PC-9 (cell line): ENCODE data around the gene TBC1D8. TPM values are rescaled to one million over a fixed set of nuclear protein-coding genes. Genes with fewer than 3 reads are reported as not detected.
A peak's percentile ranks its signal among the peaks of the same experiment; 100 is the strongest.

Experiments
- BruUV-seq: library from RNA; stranded (reverse); fragments of 400-500 nt; replicated peaks from 2 replicates; lab custom pipeline; 2021; lab: Mats Ljungman, UMichigan
- CTCF ChIA-PET: fragments of 300-600 bp; sonication (Branson Sonifier 250); formaldehyde crosslinking; loops from one replicate; lab custom pipeline; 2022; ENCODE audit warnings: antibody characterized with exemption; lab: Charles Lee
- POLR2A ChIA-PET: fragments of 300-600 bp; sonication (Branson Sonifier 250); formaldehyde crosslinking; loops from one replicate; lab custom pipeline; 2022; ENCODE audit warnings: antibody characterized with exemption; ENCODE audit not compliant: unreplicated experiment; lab: Charles Lee
- DNase-seq, 2 experiments: peaks; one replicate each; pipeline versions ENCODE4 v3.0.0 to v3.0.0-alpha.2; 2015 to 2022; ENCODE audit warnings: mixed read lengths in 1 of 2
- H2AFZ ChIP-seq: fragments of 200-600 bp; sonication (generic); 2 replicates; pipeline ENCODE4 v1.8.1; 2017; ENCODE audit warnings: antibody characterized with exemption
- H3F3A ChIP-seq: fragments of 200-600 bp; sonication (generic); 2 replicates; pipeline ENCODE4 v1.8.1; 2017; ENCODE audit warnings: antibody characterized with exemption, mild to moderate bottlenecking, low read depth; ENCODE audit not compliant: insufficient read depth
- H3K27ac ChIP-seq: fragments of 200-600 bp; sonication (generic); 2 replicates; pipeline ENCODE4 v1.6.1; 2016; ENCODE audit warnings: mixed run types
- H3K27me3 ChIP-seq: fragments of 200-600 bp; sonication (generic); 2 replicates; pipeline ENCODE4 v1.6.1; 2016; ENCODE audit warnings: low read depth, mixed run types; ENCODE audit not compliant: insufficient read depth
- H3K36me3 ChIP-seq: fragments of 200-600 bp; sonication (generic); 2 replicates; pipeline ENCODE4 v1.6.1; 2016; ENCODE audit warnings: low read depth, mixed run types
- H3K4me1 ChIP-seq: fragments of 200-600 bp; sonication (generic); replicated peaks from 2 replicates; pipeline ENCODE4 v1.6.1; 2016; ENCODE audit warnings: mixed run types; ENCODE audit not compliant: insufficient read depth
- H3K4me2 ChIP-seq: fragments of 200-600 bp; sonication (generic); 2 replicates; pipeline ENCODE4 v1.6.1; 2017; ENCODE audit warnings: mixed run types
- H3K4me3 ChIP-seq: fragments of 200-600 bp; sonication (generic); 2 replicates; pipeline ENCODE4 v1.6.1; 2016; ENCODE audit warnings: mixed run types
- H3K79me2 ChIP-seq: fragments of 200-600 bp; sonication (generic); 2 replicates; pipeline ENCODE4 v1.6.1; 2017; ENCODE audit warnings: low read depth, mixed run types
- H3K9me2 ChIP-seq: fragments of 200-600 bp; sonication (generic); 2 replicates; pipeline ENCODE4 v1.8.1; 2017; ENCODE audit warnings: mild to moderate bottlenecking; ENCODE audit not compliant: insufficient read depth
- H3K9me3 ChIP-seq: fragments of 200-600 bp; sonication (generic); 2 replicates; pipeline ENCODE4 v1.8.1; 2016; ENCODE audit warnings: low read depth; ENCODE audit not compliant: insufficient read depth
- H4K20me1 ChIP-seq: fragments of 200-600 bp; sonication (generic); 2 replicates; pipeline ENCODE4 v1.8.1; 2017; ENCODE audit not compliant: insufficient read depth
- CTCF ChIP-seq: fragments of 200-600 bp; sonication (generic); conservative IDR thresholded peaks from 2 replicates; pipeline ENCODE4 v1.6.1; 2017; ENCODE audit warnings: mixed run types, antibody characterized with exemption, mild to moderate bottlenecking, moderate library complexity
- EZH2 ChIP-seq: fragments of 200-600 bp; sonication (generic); IDR thresholded peaks from 2 replicates; pipeline ENCODE4 v1.8.0; 2017; ENCODE audit warnings: antibody characterized with exemption, low read depth
- intact Hi-C: fragments of 100-400 bp; cut with micrococcal nuclease; formaldehyde crosslinking; loops from one replicate; pipeline ENCODE4 v1.10.0; 2022; ENCODE audit not compliant: unreplicated experiment
- total RNA-seq: library from RNA; stranded (reverse); gene quantifications from 2 replicates; pipeline ENCODE4 v1.2.3, GENCODE V29; 2021

The TBC1D8 gene
- total RNA-seq, 1 experiment from 2014 or later = 25.2 TPM

GRCh38 chr2:101058386-101058785 is 92.8 kb downstream of the TBC1D8 start:
- Histone ChIP-seq H3K9me2 (no peaks in the 10 kb centered on the region), H3K4me3 (no peak overlapping the region), H3F3A (peaks cover 13% of the 10 kb centered on the region; the same call in 1 of the 2 replicates), H3K27ac (no peak overlapping the region), H3K27me3 (no peaks in the 10 kb centered on the region), H3K4me2 (no peak overlapping the region), H3K4me1 (no peaks in the 10 kb centered on the region), H3K36me3 (peaks cover 15% of the 10 kb centered on the region), H4K20me1 (no peaks in the 10 kb centered on the region), H3K79me2 (peaks cover 27% of the 10 kb centered on the region), H2AFZ (no peak overlapping the region), H3K9me3 (no peaks in the 10 kb centered on the region)
- no peak for TF ChIP-seq CTCF
- no peak for TF ChIP-seq EZH2
- ChIA-PET POLR2A (no interaction called here), CTCF (no interaction called here)
- no peak for DNase-seq
- intact Hi-C loops = no loop called here
- BruUV-seq = no TSS peak

- H3K4me1 ChIP-seq = no peaks in the 10 kb centered on the region
- POLR2A ChIA-PET = no interaction called here
- H3K36me3 ChIP-seq = peaks cover 15% of the 10 kb centered on the region
- H3K4me3 ChIP-seq = no peak overlapping the region
- TF ChIP-seq CTCF (no peak), EZH2 (no peak)
- 0 out of 2 replicates have a peak overlapping the region, but pooled peaks have one; percentile 14 for H3K27ac ChIP-seq
- CTCF ChIA-PET = no interaction called here
- H3K4me2 ChIP-seq = no peak overlapping the region
- H3K9me3 ChIP-seq = no peaks in the 10 kb centered on the region
- no peaks in the 10 kb centered on the region for H4K20me1 ChIP-seq
- DNase-seq = no peak
- no peak overlapping the region for H2AFZ ChIP-seq
- H3K9me2 ChIP-seq = no peaks in the 10 kb centered on the region
- no TSS peak for BruUV-seq
- no peaks in the 10 kb centered on the region for H3K27me3 ChIP-seq
- peaks cover 13% of the 10 kb centered on the region; the same call in 1 of the 2 replicates for H3F3A ChIP-seq
- intact Hi-C loops = no loop called here
- H3K79me2 ChIP-seq = peaks cover 18% of the 10 kb centered on the region
These were observed 93.9 kb downstream of the TBC1D8 start for GRCh38 chr2:101057051-101057933.

GRCh38 chr2:101053117-101053516 is 98.1 kb downstream of the TBC1D8 start:
- intact Hi-C loops = no loop called here
- Histone ChIP-seq H3K27ac (no peak overlapping the region), H3K27me3 (no peaks in the 10 kb centered on the region), H3K4me3 (no peak overlapping the region), H3K9me2 (no peaks in the 10 kb centered on the region), H3K4me1 (peaks cover 3% of the 10 kb centered on the region; the same call in 1 of the 2 replicates), H2AFZ (no peak overlapping the region), H3F3A (peaks cover 16% of the 10 kb centered on the region; the same call in 1 of the 2 replicates), H3K79me2 (peaks cover 3% of the 10 kb centered on the region), H3K36me3 (peaks cover 28% of the 10 kb centered on the region), H3K4me2 (no peak overlapping the region), H4K20me1 (no peaks in the 10 kb centered on the region), H3K9me3 (no peaks in the 10 kb centered on the region)
- no peak for DNase-seq
- TF ChIP-seq EZH2 (no peak), CTCF (no peak)
- ChIA-PET POLR2A (no interaction called here), CTCF (no interaction called here)
- BruUV-seq = no TSS peak
